ENCODE data around the gene MNT. TPM values are rescaled to one million over a fixed set of nuclear protein-coding genes. Genes with fewer than 3 reads are reported as not detected.

MNT gene
- total and polyA plus RNA-seq, 10 donors: 2.8 to 38.5 (median 27.9) TPM

DNA sequence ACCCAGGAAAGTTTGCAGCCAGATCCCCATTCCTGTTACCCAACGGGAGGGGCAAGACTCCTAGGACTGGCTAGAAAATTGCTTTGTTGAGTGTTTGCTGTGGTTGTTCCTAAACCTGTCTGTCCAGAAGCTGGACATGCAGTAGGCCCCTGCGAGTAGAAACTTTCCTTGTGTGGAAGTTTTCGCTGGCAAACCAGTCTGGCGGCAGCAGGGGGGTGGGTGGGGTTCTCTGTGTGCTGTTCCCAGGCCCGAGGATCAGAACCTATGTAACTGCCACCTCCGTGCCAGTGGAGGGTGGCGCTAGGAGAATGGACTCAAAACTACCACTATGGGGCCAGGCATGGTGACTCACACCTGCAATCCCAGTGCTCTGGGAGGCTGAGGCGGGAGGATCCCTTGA is 54.4 kb downstream of the MNT start:
- Histone ChIP-seq H3K36me3 (peaks cover 0 to 57% (median 2%) of the 10 kb centered on the region in 6 donors), H3K27ac (no peak overlapping the region), H3K4me3 (no peak overlapping the region), H3K27me3 (replicated peaks in 1 of 7) (no peaks in the 10 kb centered on the region), H3K9me3 (no peaks in the 10 kb centered on the region), H3K4me1 (peaks cover 0 to 10% (median 0%) of the 10 kb centered on the region in 6 donors)
- 90 to 98% (median 96%) methylated on average over 7 to 8 of the region's 8 CpGs for WGBS, 5 donors
- DNase-seq: no peak
- intact Hi-C loops (cut with DNase I; ENCODE audit: low total_unique reads): no loop called here
- TF ChIP-seq POLR2AphosphoS5 (IDR thresholded peaks at IDR 0.05): no peak
- no peak for TF ChIP-seq POLR2A (IDR thresholded peaks at IDR 0.05)
- TF ChIP-seq, protein P1, sequence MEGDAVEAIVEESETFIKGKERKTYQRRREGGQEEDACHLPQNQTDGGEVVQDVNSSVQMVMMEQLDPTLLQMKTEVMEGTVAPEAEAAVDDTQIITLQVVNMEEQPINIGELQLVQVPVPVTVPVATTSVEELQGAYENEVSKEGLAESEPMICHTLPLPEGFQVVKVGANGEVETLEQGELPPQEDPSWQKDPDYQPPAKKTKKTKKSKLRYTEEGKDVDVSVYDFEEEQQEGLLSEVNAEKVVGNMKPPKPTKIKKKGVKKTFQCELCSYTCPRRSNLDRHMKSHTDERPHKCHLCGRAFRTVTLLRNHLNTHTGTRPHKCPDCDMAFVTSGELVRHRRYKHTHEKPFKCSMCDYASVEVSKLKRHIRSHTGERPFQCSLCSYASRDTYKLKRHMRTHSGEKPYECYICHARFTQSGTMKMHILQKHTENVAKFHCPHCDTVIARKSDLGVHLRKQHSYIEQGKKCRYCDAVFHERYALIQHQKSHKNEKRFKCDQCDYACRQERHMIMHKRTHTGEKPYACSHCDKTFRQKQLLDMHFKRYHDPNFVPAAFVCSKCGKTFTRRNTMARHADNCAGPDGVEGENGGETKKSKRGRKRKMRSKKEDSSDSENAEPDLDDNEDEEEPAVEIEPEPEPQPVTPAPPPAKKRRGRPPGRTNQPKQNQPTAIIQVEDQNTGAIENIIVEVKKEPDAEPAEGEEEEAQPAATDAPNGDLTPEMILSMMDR (IDR thresholded peaks at IDR 0.05 in 8 of 11, conservative IDR thresholded peaks at IDR 0.05 in 3 of 11): no peak

DNA sequence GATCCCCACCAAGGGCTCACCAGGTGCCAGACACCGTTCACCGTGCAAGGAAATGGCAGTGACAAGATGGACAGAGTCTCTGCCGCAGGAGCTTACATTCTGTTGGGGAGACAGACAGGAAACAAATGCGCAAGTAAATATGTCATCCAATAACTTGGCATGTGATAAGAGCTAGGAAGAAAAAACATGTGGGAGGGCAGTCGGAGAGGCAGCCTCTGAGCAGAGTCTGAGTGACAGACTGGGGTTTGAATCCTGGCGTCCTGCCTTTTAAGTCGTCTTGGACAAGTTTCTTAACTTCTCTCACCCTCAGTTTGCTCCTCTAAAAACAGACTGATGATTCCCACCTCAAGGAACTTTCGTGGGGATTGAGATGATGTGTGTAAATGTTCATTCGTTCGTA is 56.3 kb downstream of the MNT start:
- Histone ChIP-seq H3K9me3 (no peaks in the 10 kb centered on the region), H3K27me3 (replicated peaks in 1 of 7) (no peaks in the 10 kb centered on the region), H3K4me3 (no peak overlapping the region), H3K27ac (peak overlapping the region in 1 of 8 donors; percentile 8), H3K36me3 (peaks cover 0 to 64% (median 2%) of the 10 kb centered on the region in 6 donors), H3K4me1 (peaks cover 0 to 10% (median 0%) of the 10 kb centered on the region in 6 donors)
- TF ChIP-seq, protein P1 (IDR thresholded peaks at IDR 0.05 in 8 of 11, conservative IDR thresholded peaks at IDR 0.05 in 3 of 11): no peak
- no peak for TF ChIP-seq POLR2A (IDR thresholded peaks at IDR 0.05)
- TF ChIP-seq POLR2AphosphoS5 (IDR thresholded peaks at IDR 0.05): no peak
- WGBS, 5 donors: 70 to 88% (median 83%) methylated on average over 10 of the region's 10 CpGs
- no peak for DNase-seq
- intact Hi-C loops (cut with DNase I; ENCODE audit: low total_unique reads): no loop called here

DNA sequence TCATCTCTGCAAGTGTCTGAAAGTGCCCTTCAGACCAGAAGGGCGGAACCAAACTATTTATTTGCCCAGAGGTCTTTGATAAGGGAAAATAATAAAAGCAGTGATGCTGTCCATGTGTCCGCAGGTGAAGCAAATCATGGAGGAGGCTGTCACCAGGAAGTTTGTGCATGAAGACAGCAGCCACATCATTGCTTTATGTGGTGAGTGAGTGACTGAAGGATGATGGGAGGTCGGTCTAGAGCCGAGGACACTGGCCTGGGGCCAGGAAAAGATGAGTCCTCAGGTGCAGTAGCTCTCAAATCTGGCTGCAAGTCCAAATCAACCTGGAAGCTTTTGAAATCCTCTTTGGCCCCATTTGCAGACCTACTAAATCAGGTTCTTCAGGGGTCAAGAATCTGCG is 57.4 kb downstream of the MNT start:
- DNase-seq: no peak
- Histone ChIP-seq H3K9me3 (no peaks in the 10 kb centered on the region), H3K27me3 (replicated peaks in 1 of 7) (no peaks in the 10 kb centered on the region), H3K27ac (no peak overlapping the region), H3K36me3 (peaks cover 0 to 64% (median 2%) of the 10 kb centered on the region in 6 donors), H3K4me3 (no peak overlapping the region), H3K4me1 (peaks cover 0 to 19% (median 2%) of the 10 kb centered on the region in 6 donors)
- 70 to 78% (median 74%) methylated on average over 5 of the region's 5 CpGs for WGBS, 5 donors
- intact Hi-C loops (cut with DNase I; ENCODE audit: low total_unique reads): no loop called here
- TF ChIP-seq POLR2AphosphoS5 (IDR thresholded peaks at IDR 0.05) (no peak), POLR2A (IDR thresholded peaks at IDR 0.05) (no peak)
- TF ChIP-seq, protein P1 (IDR thresholded peaks at IDR 0.05 in 8 of 11, conservative IDR thresholded peaks at IDR 0.05 in 3 of 11): no peak

DNA sequence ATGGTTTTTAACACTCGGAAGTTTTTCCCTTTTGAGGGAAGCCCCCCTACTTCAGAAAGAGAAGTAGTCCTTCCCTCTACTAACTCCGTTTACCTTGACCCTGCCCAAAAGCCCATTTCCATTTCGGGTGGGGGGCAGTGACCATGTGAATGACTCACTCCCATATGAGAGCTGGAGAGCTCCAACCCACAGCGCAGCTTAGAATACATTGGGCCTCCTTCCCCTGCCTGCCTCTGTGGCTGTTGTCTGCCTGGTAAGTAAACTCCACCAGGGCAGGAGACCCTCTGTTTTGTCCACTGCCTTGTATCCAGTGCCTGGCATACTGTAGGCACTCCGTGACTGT is 62.6 kb downstream of the MNT start:
- no peak for DNase-seq
- intact Hi-C loops (cut with DNase I; ENCODE audit: low total_unique reads): no loop called here
- 23 to 34% (median 29%) methylated on average over 5 of the region's 5 CpGs for WGBS, 5 donors
- H3K27me3 ChIP-seq (replicated peaks in 1 of 7): no peaks in the 10 kb centered on the region
- peak overlapping the region; percentile 91 to 99 (median 98) for H3K4me3 ChIP-seq
- H3K36me3 ChIP-seq: peaks cover 0 to 46% (median 18%) of the 10 kb centered on the region in 6 donors
- TF ChIP-seq, protein P1 (IDR thresholded peaks at IDR 0.05 in 8 of 11, conservative IDR thresholded peaks at IDR 0.05 in 3 of 11): no peak
- TF ChIP-seq POLR2AphosphoS5 (IDR thresholded peaks at IDR 0.05) (no peak), POLR2A (IDR thresholded peaks at IDR 0.05) (no peak)
- peaks cover 9 to 45% (median 29%) of the 10 kb centered on the region in 6 donors for H3K4me1 ChIP-seq
- peak overlapping the region in 7 of 8 donors; percentile 69 to 87 (median 86) for H3K27ac ChIP-seq
- no peaks in the 10 kb centered on the region for H3K9me3 ChIP-seq

All from spleen (tissue), 11 donors.